OCI-LY7 (cell line): Measurements from ENCODE around the gene TMEM9B. TPM values are rescaled to one million over a fixed set of nuclear protein-coding genes. Genes with fewer than 3 reads are reported as not detected.

Experiments
- BruUV-seq: library from RNA; stranded (reverse); fragments of 400-500 nt; replicated peaks from 2 replicates; lab custom pipeline; 2021; lab: Mats Ljungman, UMichigan
- CTCF ChIA-PET: fragments of 300-600 bp; sonication (Branson Sonifier 250); formaldehyde crosslinking; loops from one replicate; lab custom pipeline; 2022; ENCODE audit warnings: antibody characterized with exemption; ENCODE audit not compliant: unreplicated experiment; lab: Charles Lee
- POLR2A ChIA-PET: fragments of 300-600 bp; sonication (Branson Sonifier 250); formaldehyde crosslinking; loops from one replicate; lab custom pipeline; 2022; ENCODE audit warnings: antibody characterized with exemption; lab: Charles Lee
- DNase-seq: peaks from one replicate; pipeline ENCODE4 v3.0.0-alpha.2; 2015; ENCODE audit warnings: low spot score
- H2AFZ ChIP-seq: fragments of 200-600 bp; sonication (generic), shearing (Covaris generic); 2 replicates; pipeline ENCODE4 v1.6.1; 2014; ENCODE audit warnings: mild to moderate bottlenecking, antibody characterized with exemption, low read length, moderate library complexity
- H3K27ac ChIP-seq: fragments of 200-600 bp; sonication (generic); 2 replicates; pipeline ENCODE4 v1.5.1; 2014; ENCODE audit warnings: mixed run types, low read depth, mild to moderate bottlenecking, moderate library complexity, low read length, inconsistent platforms; ENCODE audit not compliant: poor library complexity, severe bottlenecking
- H3K36me3 ChIP-seq: fragments of 200-600 bp; sonication (generic); 2 replicates; pipeline ENCODE4 v1.6.1; 2014; ENCODE audit warnings: mild to moderate bottlenecking, antibody characterized with exemption, low read length, moderate library complexity, mixed read lengths; ENCODE audit not compliant: insufficient read depth
- H3K4me1 ChIP-seq: fragments of 200-600 bp; sonication (generic); 2 replicates; pipeline ENCODE4 v1.5.1; 2014; ENCODE audit warnings: mild to moderate bottlenecking, low read length; ENCODE audit not compliant: insufficient read depth, poor library complexity, severe bottlenecking
- H3K4me2 ChIP-seq: fragments of 200-600 bp; sonication (generic); 2 replicates; pipeline ENCODE4 v1.6.1; 2014; ENCODE audit warnings: mild to moderate bottlenecking, low read length
- H3K4me3 ChIP-seq: fragments of 200-600 bp; sonication (generic); 2 replicates; pipeline ENCODE4 v1.5.1; 2014; ENCODE audit warnings: mild to moderate bottlenecking, low read depth, low read length; ENCODE audit not compliant: poor library complexity, severe bottlenecking
- H3K79me2 ChIP-seq: fragments of 200-600 bp; sonication (generic); 2 replicates; pipeline ENCODE4 v1.6.1; 2016; ENCODE audit warnings: low read depth, mild to moderate bottlenecking, low read length, moderate library complexity, mixed read lengths; ENCODE audit not compliant: insufficient read depth
- H3K9me2 ChIP-seq: fragments of 200-600 bp; sonication (generic); 2 replicates; pipeline ENCODE4 v1.6.1; 2016; ENCODE audit warnings: mild to moderate bottlenecking, low read length, mixed read lengths; ENCODE audit not compliant: insufficient read depth
- H3K9me3 ChIP-seq: fragments of 200-600 bp; sonication (generic); 2 replicates; pipeline ENCODE4 v1.6.1; 2014; ENCODE audit warnings: mild to moderate bottlenecking, mixed run types, low read length, mixed read lengths
- H4K20me1 ChIP-seq: fragments of 200-600 bp; sonication (generic); 2 replicates; pipeline ENCODE4 v1.6.1; 2014; ENCODE audit warnings: mild to moderate bottlenecking, antibody characterized with exemption, low read length, moderate library complexity, mixed read lengths; ENCODE audit not compliant: insufficient read depth
- CTCF ChIP-seq: fragments of 200-600 bp; sonication (generic); conservative IDR thresholded peaks from 2 replicates; pipeline ENCODE4 v1.5.1; 2014; ENCODE audit warnings: mild to moderate bottlenecking, antibody characterized with exemption, low read length, moderate library complexity, mixed read lengths
- EZH2phosphoT487 ChIP-seq: fragments of 200-600 bp; sonication (generic); IDR thresholded peaks from 2 replicates; pipeline ENCODE4 v1.6.1; 2018; ENCODE audit warnings: low read depth, borderline replicate concordance, mild to moderate bottlenecking, mixed run types, antibody characterized with exemption, low read length, moderate library complexity, mixed read lengths
- intact Hi-C: fragments of 100-400 bp; cut with micrococcal nuclease; formaldehyde crosslinking; loops from one replicate; pipeline ENCODE4 v1.10.0; 2022; ENCODE audit not compliant: unreplicated experiment
- total RNA-seq, 2 experiments: library from RNA; depleted of rRNA in 1 of 2; stranded (reverse); fragments of >200 nt in 1 of 2; shearing (Covaris generic) in 1 of 2; gene quantifications; 2 replicates each; pipeline ENCODE4 v1.2.3, GENCODE V29; 2014 to 2022

TMEM9B gene
- total RNA-seq, 2 experiments from 2014 or later: 13.0 to 13.4 TPM

GRCh38 chr11:8961401-8961800 is 2.8 kb downstream of the TMEM9B start:
- Histone ChIP-seq H3K9me3 (no peaks in the 10 kb centered on the region), H3K9me2 (no peaks in the 10 kb centered on the region), H3K4me1 (peaks cover 24% of the 10 kb centered on the region), H4K20me1 (0 out of 2 replicates have a peak, but pooled peaks cover 6% of the 10 kb centered on the region), H3K79me2 (peaks cover 42% of the 10 kb centered on the region), H2AFZ (no peak overlapping the region), H3K4me2 (no peak overlapping the region), H3K36me3 (peaks cover 10% of the 10 kb centered on the region; the same call in 1 of the 2 replicates), H3K4me3 (no peak overlapping the region), H3K27ac (no peak overlapping the region)
- ChIA-PET CTCF (interaction anchor here (0.6 to 0.8 kb wide), 2 partner anchors 350 to 423 kb away, joined by 3 read pairs; partner anchors contain the start of gene IPO7), POLR2A (interaction anchor here (0.6 to 1.0 kb wide), 3 partner anchors 182 to 1843 kb away, joined by 3 to 4 read pairs (median 3); no protein-coding TSS in a partner anchor)
- DNase-seq: no peak
- TF ChIP-seq EZH2phosphoT487: no peak
- no peak for TF ChIP-seq CTCF
- no TSS peak for BruUV-seq
- intact Hi-C loops: no loop called here

- H3K27ac ChIP-seq: no peak overlapping the region
- no peak overlapping the region for H2AFZ ChIP-seq
- peak; percentile 73 for DNase-seq
- TF ChIP-seq EZH2phosphoT487: no peak
- TF ChIP-seq CTCF: peak; percentile 86
- H3K4me3 ChIP-seq: no peak overlapping the region
- peaks cover 42% of the 10 kb centered on the region for H3K79me2 ChIP-seq
- no TSS peak for BruUV-seq
- H3K4me2 ChIP-seq: no peak overlapping the region
- peaks cover 25% of the 10 kb centered on the region for H3K36me3 ChIP-seq
- ChIA-PET POLR2A (interaction anchor here (0.6 to 1.2 kb wide), 11 partner anchors 10 to 472 kb away, joined by 3 to 7 read pairs (median 4); partner anchors contain the start of gene AKIP1), CTCF (interaction anchor here (0.6 to 1.9 kb wide), 3 partner anchors 22 to 282 kb away, joined by 3 to 8 read pairs (median 4); no protein-coding TSS in a partner anchor)
- H3K9me3 ChIP-seq: no peaks in the 10 kb centered on the region
- H4K20me1 ChIP-seq: 0 out of 2 replicates have a peak, but pooled peaks cover 6% of the 10 kb centered on the region
- H3K4me1 ChIP-seq: peaks cover 17% of the 10 kb centered on the region
- intact Hi-C loops: loop anchor here (1.0 kb wide), 1 partner anchor 45 kb away; no protein-coding TSS in a partner anchor
- H3K9me2 ChIP-seq: no peaks in the 10 kb centered on the region
Observed at GRCh38 chr11:8959546-8960166, 4.6 kb downstream of the TMEM9B start.

- no peaks in the 10 kb centered on the region for H4K20me1 ChIP-seq
Observed at GRCh38 chr11:8956860-8957259, 7.4 kb downstream of the TMEM9B start.

More at GRCh38 chr11:8956860-8957259, 7.4 kb downstream of the TMEM9B start:
- CTCF ChIA-PET: no interaction called here
- H3K36me3 ChIP-seq: peaks cover 49% of the 10 kb centered on the region
- TF ChIP-seq CTCF (no peak), EZH2phosphoT487 (no peak)
- H3K27ac ChIP-seq: no peak overlapping the region
- H3K9me2 ChIP-seq: no peaks in the 10 kb centered on the region
- H3K4me1 ChIP-seq: peaks cover 4% of the 10 kb centered on the region
- POLR2A ChIA-PET: interaction anchor here (1.3 kb wide), 1 partner anchor 8 kb away, joined by 3 read pairs; no protein-coding TSS in a partner anchor
- no peaks in the 10 kb centered on the region for H3K9me3 ChIP-seq
- no peak overlapping the region for H3K4me2 ChIP-seq
- DNase-seq: no peak
- H3K79me2 ChIP-seq: peaks cover 22% of the 10 kb centered on the region
- no peak overlapping the region for H2AFZ ChIP-seq
- BruUV-seq: no TSS peak
- no peak overlapping the region for H3K4me3 ChIP-seq
- intact Hi-C loops: no loop called here
